OCI-LY3 (cell line): ENCODE results near the gene APOL2.
"Not testable (repeated sequence)": the region's sequence is repeated elsewhere in the genome, so short reads cannot be mapped to it uniquely, and the experiment has no call there.

Experiments
- EZH2phosphoT487 ChIP-seq: fragments of 200-600 bp; shearing (Covaris generic); IDR thresholded peaks from 2 replicates; pipeline ENCODE4 v1.6.1; 2018; ENCODE audit warnings: antibody characterized with exemption, mixed run types, low read depth
- TF ChIP-seq, protein P1 (sequence below): fragments of 200-600, 300-600 bp; sonication (generic); IDR thresholded peaks from 2 replicates; pipeline ENCODE4 v1.5.1; 2014; ENCODE audit warnings: antibody characterized with exemption, low read length, low read depth

- TF ChIP-seq, protein P1, sequence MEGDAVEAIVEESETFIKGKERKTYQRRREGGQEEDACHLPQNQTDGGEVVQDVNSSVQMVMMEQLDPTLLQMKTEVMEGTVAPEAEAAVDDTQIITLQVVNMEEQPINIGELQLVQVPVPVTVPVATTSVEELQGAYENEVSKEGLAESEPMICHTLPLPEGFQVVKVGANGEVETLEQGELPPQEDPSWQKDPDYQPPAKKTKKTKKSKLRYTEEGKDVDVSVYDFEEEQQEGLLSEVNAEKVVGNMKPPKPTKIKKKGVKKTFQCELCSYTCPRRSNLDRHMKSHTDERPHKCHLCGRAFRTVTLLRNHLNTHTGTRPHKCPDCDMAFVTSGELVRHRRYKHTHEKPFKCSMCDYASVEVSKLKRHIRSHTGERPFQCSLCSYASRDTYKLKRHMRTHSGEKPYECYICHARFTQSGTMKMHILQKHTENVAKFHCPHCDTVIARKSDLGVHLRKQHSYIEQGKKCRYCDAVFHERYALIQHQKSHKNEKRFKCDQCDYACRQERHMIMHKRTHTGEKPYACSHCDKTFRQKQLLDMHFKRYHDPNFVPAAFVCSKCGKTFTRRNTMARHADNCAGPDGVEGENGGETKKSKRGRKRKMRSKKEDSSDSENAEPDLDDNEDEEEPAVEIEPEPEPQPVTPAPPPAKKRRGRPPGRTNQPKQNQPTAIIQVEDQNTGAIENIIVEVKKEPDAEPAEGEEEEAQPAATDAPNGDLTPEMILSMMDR, result not testable (repeated sequence)
- not testable (repeated sequence) for TF ChIP-seq EZH2phosphoT487
Observed at GRCh38 chr22:36205573-36205972, 33.8 kb downstream of the APOL2 start.
